Lower lobe of right lung (tissue), 2 donors: Measurements from ENCODE around the gene HOXA2. TPM values are rescaled to one million over a fixed set of nuclear protein-coding genes. Genes with fewer than 3 reads are reported as not detected.

Source experiments
- ATAC-seq, 2 donors: fragments of 200-7000 bp; cut with Tn5 transposase; one replicate each; pipeline ENCODE4 v1.9.1; 2020 to 2022; ENCODE audit warnings: mild to moderate bottlenecking in 2 of 2, moderate library complexity in 2 of 2
- DNase-seq: peaks from one replicate; pipeline ENCODE4 v3.0.0-alpha.2; 2020
- H3K27ac ChIP-seq: fragments of 200-600 bp; one replicate; pipeline ENCODE4 v1.8.0; 2022
- H3K27me3 ChIP-seq: fragments of 200-600 bp; one replicate; pipeline ENCODE4 v1.8.0; 2022; ENCODE audit warnings: low read depth
- H3K36me3 ChIP-seq: fragments of 200-600 bp; one replicate; pipeline ENCODE4 v1.8.0; 2022; ENCODE audit warnings: mild to moderate bottlenecking
- H3K4me1 ChIP-seq: fragments of 200-600 bp; one replicate; pipeline ENCODE4 v1.8.0; 2022
- H3K4me3 ChIP-seq: fragments of 200-600 bp; one replicate; pipeline ENCODE4 v1.8.0; 2022; ENCODE audit warnings: mild to moderate bottlenecking
- H3K9me3 ChIP-seq: fragments of 200-600 bp; one replicate; pipeline ENCODE4 v1.8.0; 2022
- CTCF ChIP-seq: fragments of 200-600 bp; IDR thresholded peaks from one replicate; pipeline ENCODE4 v1.8.0; 2022; ENCODE audit warnings: antibody characterized with exemption, mild to moderate bottlenecking
- intact Hi-C: fragments of 100-400 bp; cut with DNase I; formaldehyde crosslinking; loops from one replicate; pipeline ENCODE4 v1.11.0; 2022
- total RNA-seq: library from RNA; stranded (reverse); fragmentation: NEBNext Ultra II Directional; extraction: Animal tissue kit (Norgen Biotek cat#: 25700); gene quantifications from one replicate; pipeline ENCODE4 v1.2.1, GENCODE V29; 2021
- donor health status: DM: no; HTN: yes; CAD: no; lungs with severe emphysema.

HOXA2 gene
- total RNA-seq, 1 donor from 2014 or later = 1.5 TPM

GRCh38 chr7:27126596-27127327, 24.3 kb upstream of the HOXA2 start:
- peaks cover 39% of the 10 kb centered on the region for H3K4me1 ChIP-seq
- intact Hi-C loops = no loop called here
- peak overlapping the region; percentile 92 for H3K27ac ChIP-seq
- H3K4me3 ChIP-seq = peak overlapping the region; percentile 69
- no peak for TF ChIP-seq CTCF
- no peaks in the 10 kb centered on the region for H3K36me3 ChIP-seq
- peaks cover 39% of the 10 kb centered on the region for H3K27me3 ChIP-seq
- ATAC-seq (no peak), DNase-seq (no peak)
- H3K9me3 ChIP-seq = no peaks in the 10 kb centered on the region

DNA sequence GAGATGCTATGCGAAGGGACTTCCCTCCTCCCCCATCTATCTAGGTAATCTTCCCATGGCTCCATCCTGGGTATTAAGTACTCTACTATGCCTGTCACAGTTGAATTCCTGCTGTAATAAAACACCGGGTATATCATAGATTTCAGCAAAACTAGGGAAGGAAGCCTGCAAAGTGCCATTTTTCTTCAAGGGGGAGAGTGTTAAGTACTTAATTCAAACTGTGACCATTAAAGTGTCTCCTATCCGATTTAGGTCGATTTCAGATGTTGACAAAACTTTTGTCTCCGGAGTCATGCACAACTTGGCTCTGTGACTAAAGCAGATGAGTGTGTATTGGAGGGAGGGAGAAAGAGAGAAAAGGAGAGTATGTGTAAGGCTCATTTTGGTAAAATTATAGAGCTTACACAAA, 23.5 kb upstream of the HOXA2 start:
- no peak for TF ChIP-seq CTCF
- H3K4me3 ChIP-seq = peak overlapping the region; percentile 1
- no peak for DNase-seq
- H3K36me3 ChIP-seq = no peaks in the 10 kb centered on the region
- H3K27ac ChIP-seq = peak overlapping the region; percentile 92
- ATAC-seq = no peak
- peaks cover 31% of the 10 kb centered on the region for H3K4me1 ChIP-seq
- intact Hi-C loops = no loop called here
- no peaks in the 10 kb centered on the region for H3K9me3 ChIP-seq
- peaks cover 38% of the 10 kb centered on the region for H3K27me3 ChIP-seq

- Histone ChIP-seq H3K4me1 (peaks cover 37% of the 10 kb centered on the region), H3K27me3 (peaks cover 31% of the 10 kb centered on the region), H3K4me3 (peak overlapping the region; percentile 51), H3K9me3 (no peaks in the 10 kb centered on the region), H3K36me3 (no peaks in the 10 kb centered on the region), H3K27ac (peak overlapping the region; percentile 92)
- DNase-seq (no peak), ATAC-seq (no peak)
- intact Hi-C loops = no loop called here
- TF ChIP-seq CTCF = no peak
Measured at GRCh38 chr7:27124902-27125689, 22.6 kb upstream of the HOXA2 start.

DNA sequence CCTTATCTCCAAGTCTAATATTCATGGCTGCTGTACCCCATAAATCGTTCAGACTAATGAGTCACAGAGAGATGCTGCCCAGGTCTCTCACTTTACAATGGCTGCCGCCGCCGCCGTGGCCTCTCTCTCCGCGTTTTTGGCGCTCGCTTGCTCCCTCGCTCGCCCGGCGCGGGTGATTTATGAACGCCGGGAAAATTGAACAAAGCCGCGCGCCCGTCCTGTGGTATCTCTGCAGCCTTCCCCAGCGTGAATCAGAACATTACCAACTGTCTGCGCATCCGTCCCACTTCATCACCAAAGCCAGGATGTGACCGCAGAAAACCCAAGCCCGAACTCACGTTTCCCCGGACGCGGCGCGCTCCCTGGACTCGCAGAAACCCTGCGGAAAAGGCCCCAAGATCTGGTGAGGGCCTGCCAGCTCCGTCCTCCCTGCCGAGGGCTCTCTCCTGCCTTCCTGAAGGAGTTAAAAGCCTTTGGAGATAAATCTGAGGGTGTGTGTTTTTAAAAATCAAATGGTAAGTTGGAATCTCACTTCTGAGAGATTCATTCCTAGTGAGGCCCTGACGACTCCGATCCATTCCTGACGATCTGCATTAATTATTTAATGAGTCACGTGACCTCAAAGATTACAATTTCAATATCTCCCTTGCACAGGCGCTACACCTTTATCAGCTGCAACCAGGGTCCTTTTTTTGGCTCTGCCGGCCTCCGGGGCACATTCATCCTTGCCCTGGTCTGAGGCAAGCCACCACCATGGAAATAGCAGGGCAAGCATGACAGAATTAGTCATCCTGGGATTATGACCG, 21.8 kb upstream of the HOXA2 start:
- Histone ChIP-seq H3K27ac (peak overlapping the region; percentile 92), H3K9me3 (no peaks in the 10 kb centered on the region), H3K4me3 (peak overlapping the region; percentile 51), H3K36me3 (no peaks in the 10 kb centered on the region), H3K4me1 (peaks cover 45% of the 10 kb centered on the region), H3K27me3 (peaks cover 24% of the 10 kb centered on the region)
- no peak for DNase-seq
- no peak for TF ChIP-seq CTCF
- peak; percentile 16 to 32 for ATAC-seq
- intact Hi-C loops = no loop called here

- Histone ChIP-seq H3K4me1 (peaks cover 45% of the 10 kb centered on the region), H3K27me3 (peaks cover 23% of the 10 kb centered on the region), H3K27ac (peak overlapping the region; percentile 92), H3K4me3 (peak overlapping the region; percentile 51), H3K9me3 (no peaks in the 10 kb centered on the region), H3K36me3 (no peaks in the 10 kb centered on the region)
- no peak for TF ChIP-seq CTCF
- intact Hi-C loops = no loop called here
- ATAC-seq (no peak), DNase-seq (no peak)
Measured at GRCh38 chr7:27123477-27124053, 21.1 kb upstream of the HOXA2 start.
